Activated CD8-positive, alpha-beta T cell treated with anti-CD3 and anti-CD28 coated beads for 36 hours (primary cell): ENCODE results near the gene SLC26A8. TPM values are rescaled to one million over a fixed set of nuclear protein-coding genes. Genes with fewer than 3 reads are reported as not detected.

ENCODE experiments used
- ATAC-seq: fragments of 200-7000 bp; cut with Tn5 transposase; one replicate; pipeline ENCODE4 v1.10.0; 2021; ENCODE audit warnings: mild to moderate bottlenecking, moderate library complexity
- CTCF ChIA-PET: fragments of 350-600 bp; sonication (Branson Sonifier 250); formaldehyde crosslinking; loops from one replicate; lab custom pipeline; 2021; ENCODE audit warnings: antibody characterized with exemption; lab: Charles Lee
- POLR2A ChIA-PET: fragments of 350-600 bp; sonication (Branson Sonifier 250); formaldehyde crosslinking; loops from one replicate; lab custom pipeline; 2021; ENCODE audit warnings: antibody characterized with exemption; lab: Charles Lee
- DNase-seq: peaks from one replicate; pipeline ENCODE4 v3.0.0-alpha.2; 2020
- H3K27ac Mint-ChIP-seq: one replicate; pipeline ENCODE4 v1.8.0; 2021; ENCODE audit warnings: mild to moderate bottlenecking, mixed read lengths
- H3K27me3 Mint-ChIP-seq: one replicate; pipeline ENCODE4 v1.8.0; 2021; ENCODE audit warnings: mixed read lengths
- H3K36me3 Mint-ChIP-seq: one replicate; pipeline ENCODE4 v1.8.0; 2021; ENCODE audit warnings: low read depth, mixed read lengths
- H3K4me1 Mint-ChIP-seq: one replicate; pipeline ENCODE4 v1.8.0; 2021; ENCODE audit warnings: low read depth, mixed read lengths
- H3K4me3 Mint-ChIP-seq: one replicate; pipeline ENCODE4 v1.8.0; 2021; ENCODE audit warnings: mild to moderate bottlenecking, moderate library complexity, mixed read lengths
- H3K9me3 Mint-ChIP-seq: one replicate; pipeline ENCODE4 v1.8.0; 2021; ENCODE audit warnings: mixed read lengths
- CTCF ChIP-seq: fragments of 200-600 bp; IDR thresholded peaks from one replicate; pipeline ENCODE4 v1.8.0; 2022; ENCODE audit warnings: antibody characterized with exemption, mild to moderate bottlenecking
- intact Hi-C: fragments of 100-400 bp; cut with micrococcal nuclease; formaldehyde crosslinking; loops from one replicate; pipeline ENCODE4 v1.10.0; 2022
- total RNA-seq, 2 experiments: library from RNA; stranded (reverse); gene quantifications; one replicate each; pipeline ENCODE4 v1.2.3, GENCODE V29; 2021

SLC26A8 gene
- total RNA-seq, 2 experiments from 2014 or later = not detected

GRCh38 chr6:36054415-36054814 lies 30.0 kb upstream of the SLC26A8 start:
- peaks cover 17% of the 10 kb centered on the region for H3K4me1 Mint-ChIP-seq
- DNase-seq (no peak), ATAC-seq (no peak)
- H3K27ac Mint-ChIP-seq = no peak overlapping the region
- no peaks in the 10 kb centered on the region for H3K27me3 Mint-ChIP-seq
- H3K4me3 Mint-ChIP-seq = no peak overlapping the region
- no peaks in the 10 kb centered on the region for H3K9me3 Mint-ChIP-seq
- TF ChIP-seq CTCF = no peak
- ChIA-PET POLR2A (no interaction called here), CTCF (interaction anchor here (1.1 kb wide), 1 partner anchor 26 kb away, joined by 3 read pairs; no protein-coding TSS in a partner anchor)
- peaks cover 6% of the 10 kb centered on the region for H3K36me3 Mint-ChIP-seq
- intact Hi-C loops = no loop called here

- CTCF ChIA-PET = interaction anchor here (1.1 kb wide), 1 partner anchor 26 kb away, joined by 3 read pairs; no protein-coding TSS in a partner anchor
- POLR2A ChIA-PET = interaction anchor here (0.6 kb wide), 1 partner anchor 26 kb away, joined by 3 read pairs; no protein-coding TSS in a partner anchor
- Mint-ChIP-seq H3K4me1 (peaks cover 16% of the 10 kb centered on the region), H3K27ac (no peak overlapping the region), H3K4me3 (no peak overlapping the region), H3K27me3 (no peaks in the 10 kb centered on the region), H3K9me3 (no peaks in the 10 kb centered on the region), H3K36me3 (peaks cover 3% of the 10 kb centered on the region)
- DNase-seq (no peak), ATAC-seq (no peak)
- intact Hi-C loops = no loop called here
- no peak for TF ChIP-seq CTCF
Measured at GRCh38 chr6:36053878-36054277, 29.4 kb upstream of the SLC26A8 start.

- Mint-ChIP-seq H3K4me3 (no peak overlapping the region), H3K9me3 (no peaks in the 10 kb centered on the region), H3K27ac (no peak overlapping the region), H3K4me1 (peaks cover 15% of the 10 kb centered on the region), H3K36me3 (peaks cover 5% of the 10 kb centered on the region), H3K27me3 (no peaks in the 10 kb centered on the region)
- no peak for DNase-seq
- POLR2A ChIA-PET = interaction anchor here (1.3 kb wide), 1 partner anchor 17 kb away, joined by 4 read pairs; no protein-coding TSS in a partner anchor
- intact Hi-C loops = no loop called here
- CTCF ChIA-PET = interaction anchor here (1.3 to 1.7 kb wide), 3 partner anchors 25 to 43 kb away, joined by 4 to 7 read pairs (median 4); partner anchors contain the start of gene MAPK14
- ATAC-seq = no peak
- no peak for TF ChIP-seq CTCF
Measured at GRCh38 chr6:36052097-36052496, 27.7 kb upstream of the SLC26A8 start.

DNA sequence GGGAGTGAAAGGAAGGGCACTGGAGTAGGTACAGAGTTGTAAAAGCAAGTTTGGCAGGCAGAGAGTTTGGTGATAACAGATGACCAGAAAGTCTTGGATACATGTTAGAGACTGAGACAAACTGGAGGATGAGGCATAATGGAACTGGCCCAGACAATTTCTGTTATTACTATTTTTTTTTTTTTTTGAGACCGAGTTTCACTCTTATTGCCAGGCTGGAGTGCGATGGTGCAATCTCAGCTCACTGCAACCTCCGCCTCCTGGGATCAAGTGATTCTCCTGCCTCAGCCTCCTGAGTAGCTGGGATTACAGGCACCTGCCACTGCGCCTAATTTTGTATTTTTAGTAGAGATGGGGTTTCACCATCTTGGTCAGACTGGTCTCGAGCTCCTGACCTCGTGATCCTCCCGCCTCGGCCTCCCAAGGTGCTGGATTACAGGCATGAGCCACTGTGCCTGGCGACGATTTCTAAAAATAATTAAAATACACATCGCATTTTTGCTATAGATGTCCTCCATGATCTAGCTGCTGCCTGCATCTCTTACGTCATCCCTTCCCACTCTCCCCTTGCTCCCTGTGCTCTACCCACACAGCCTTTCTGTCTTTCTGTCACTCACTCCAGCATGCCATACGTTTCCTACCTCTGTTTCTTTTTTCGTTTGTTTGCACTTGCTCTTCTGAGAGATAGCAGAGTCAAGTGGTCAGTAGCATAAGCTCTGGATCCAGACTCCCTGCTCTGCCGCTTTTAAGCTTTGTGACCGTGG lies 26.7 kb upstream of the SLC26A8 start:
- ChIA-PET POLR2A (interaction anchor here (1.3 kb wide), 1 partner anchor 16 kb away, joined by 4 read pairs; no protein-coding TSS in a partner anchor), CTCF (interaction anchor here (1.3 to 1.7 kb wide), 3 partner anchors 24 to 43 kb away, joined by 4 to 7 read pairs (median 4); partner anchors contain the start of gene MAPK14)
- Mint-ChIP-seq H3K36me3 (peaks cover 8% of the 10 kb centered on the region), H3K27ac (no peak overlapping the region), H3K4me3 (no peak overlapping the region), H3K4me1 (peaks cover 17% of the 10 kb centered on the region), H3K27me3 (no peaks in the 10 kb centered on the region), H3K9me3 (no peaks in the 10 kb centered on the region)
- intact Hi-C loops = no loop called here
- no peak for TF ChIP-seq CTCF
- DNase-seq (no peak), ATAC-seq (no peak)

DNA sequence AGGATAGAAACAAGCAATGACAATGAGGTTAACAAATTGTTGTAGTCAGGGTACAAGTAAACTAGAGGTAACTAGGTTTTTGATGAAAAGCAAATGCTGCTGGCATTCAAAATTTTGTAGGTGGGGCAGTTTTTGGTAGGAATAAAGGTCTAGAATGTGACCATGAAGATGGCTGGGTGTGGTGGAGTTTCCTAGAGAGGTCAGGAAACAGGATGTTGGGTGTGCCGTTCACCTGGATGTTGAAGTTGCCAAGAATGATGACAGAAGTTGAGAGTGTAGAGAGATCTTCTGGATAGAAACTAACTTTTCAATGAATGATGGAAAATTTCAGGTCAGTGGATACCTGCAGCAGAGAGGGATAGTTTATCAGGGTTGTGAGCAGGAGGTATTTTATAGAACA lies 25.9 kb upstream of the SLC26A8 start:
- no peaks in the 10 kb centered on the region for H3K9me3 Mint-ChIP-seq
- DNase-seq (no peak), ATAC-seq (no peak)
- ChIA-PET CTCF (interaction anchor here (2.8 kb wide), 1 partner anchor 45 kb away, joined by 9 read pairs; no protein-coding TSS in a partner anchor), POLR2A (no interaction called here)
- H3K36me3 Mint-ChIP-seq = peaks cover 5% of the 10 kb centered on the region
- intact Hi-C loops = no loop called here
- no peak overlapping the region for H3K27ac Mint-ChIP-seq
- no peak for TF ChIP-seq CTCF
- no peaks in the 10 kb centered on the region for H3K27me3 Mint-ChIP-seq
- no peak overlapping the region for H3K4me3 Mint-ChIP-seq
- H3K4me1 Mint-ChIP-seq = peaks cover 13% of the 10 kb centered on the region
